Endodermal cell (in vitro differentiated cells): ENCODE results near the gene LYAR. TPM values are rescaled to one million over a fixed set of nuclear protein-coding genes. Genes with fewer than 3 reads are reported as not detected.

Source experiments
- DNase-seq: peaks from one replicate; pipeline ENCODE4 v3.0.0-alpha.2; 2017
- H3K27ac ChIP-seq: 2 replicates; pipeline ENCODE4 v1.5.1; 2013; ENCODE audit warnings: mild to moderate bottlenecking, low read depth, low read length, moderate library complexity
- H3K27me3 ChIP-seq: 2 replicates; pipeline ENCODE4 v1.6.1; 2013; ENCODE audit warnings: mild to moderate bottlenecking, low read length, moderate library complexity; ENCODE audit not compliant: insufficient read depth, control insufficient read depth, poor library complexity, severe bottlenecking
- H3K36me3 ChIP-seq: 2 replicates; pipeline ENCODE4 v1.7.0; 2013; ENCODE audit warnings: mild to moderate bottlenecking, low read length, moderate library complexity; ENCODE audit not compliant: control insufficient read depth, insufficient read depth
- H3K4me1 ChIP-seq: one replicate; pipeline ENCODE4 v1.7.0; 2013; ENCODE audit warnings: low read length; ENCODE audit not compliant: control insufficient read depth, insufficient read depth
- H3K4me3 ChIP-seq: 2 replicates; pipeline ENCODE4 v1.5.1; 2013; ENCODE audit warnings: mild to moderate bottlenecking, low read length, moderate library complexity
- H3K9ac ChIP-seq: 2 replicates; pipeline ENCODE4 v1.6.1; 2013; ENCODE audit warnings: mild to moderate bottlenecking, low read length, moderate library complexity; ENCODE audit not compliant: poor library complexity, severe bottlenecking; ENCODE audit errors: extremely low read depth
- H3K9me3 ChIP-seq: 2 replicates; pipeline ENCODE4 v1.6.1; 2013; ENCODE audit warnings: mild to moderate bottlenecking, low read length, moderate library complexity; ENCODE audit not compliant: control insufficient read depth
- H3K27ac Mint-ChIP-seq: 2 replicates; pipeline ENCODE4 v1.8.0; 2020; ENCODE audit warnings: mixed read lengths
- H3K27me3 Mint-ChIP-seq: 2 replicates; pipeline ENCODE4 v1.8.0; 2021; ENCODE audit warnings: mild to moderate bottlenecking, mixed read lengths; ENCODE audit not compliant: insufficient read depth
- H3K36me3 Mint-ChIP-seq: 2 replicates; pipeline ENCODE4 v1.8.0; 2020; ENCODE audit warnings: low read depth, mixed read lengths
- H3K4me1 Mint-ChIP-seq: 2 replicates; pipeline ENCODE4 v1.8.0; 2020; ENCODE audit warnings: mixed read lengths
- H3K4me3 Mint-ChIP-seq: 2 replicates; pipeline ENCODE4 v1.8.0; 2020; ENCODE audit warnings: mild to moderate bottlenecking, moderate library complexity, mixed read lengths
- H3K9me3 Mint-ChIP-seq: 2 replicates; pipeline ENCODE4 v1.8.0; 2020; ENCODE audit warnings: mild to moderate bottlenecking, mixed read lengths
- CTCF ChIP-seq: fragments of 200-600 bp; sonication (generic); conservative IDR thresholded peaks from 2 replicates; pipeline ENCODE4 v1.5.0; 2021; ENCODE audit warnings: antibody characterized with exemption, mild to moderate bottlenecking
- WGBS, 2 experiments: methylation state at CpG; one replicate each; pipeline versions ENCODE4 v1.1.5 to v1.1.7; 2013; ENCODE audit warnings: missing lambda C conversion rate in 2 of 2, mixed read lengths in 1 of 2; ENCODE audit not compliant: insufficient coverage in 1 of 2, insufficient read length in 1 of 2; 5-methylcytosine and 5-hydroxymethylcytosine counted together
- total RNA-seq, 2 donors: library from RNA; stranded (reverse); fragmentation: NEBNext Ultra II Directional in 1 of 2; extraction: Animal tissue kit (Norgen Biotek cat#: 25700) in 1 of 2; gene quantifications; 2 replicates in 1 of 2; 3 replicates in 1 of 2; pipeline ENCODE4 v1.2.1, GENCODE V29; 2021

LYAR gene
- total RNA-seq, 2 donors from 2014 or later = 23.7 to 26.3 TPM

- Mint-ChIP-seq H3K9me3 (no peaks in the 10 kb centered on the region), H3K36me3 (peaks cover 29% of the 10 kb centered on the region), H3K4me3 (no peak overlapping the region), H3K27ac (no peak overlapping the region), H3K27me3 (no peaks in the 10 kb centered on the region), H3K4me1 (peaks cover 13% of the 10 kb centered on the region)
- no peaks in the 10 kb centered on the region for H3K9me3 ChIP-seq
- no peak overlapping the region for H3K9ac ChIP-seq
- H3K36me3 ChIP-seq = peaks cover 14% of the 10 kb centered on the region
- no peaks in the 10 kb centered on the region for H3K27me3 ChIP-seq
- peak; percentile 35 for DNase-seq
- 90 to 91% methylated on average over 16 to 18 of the region's 18 CpGs for WGBS, 2 experiments
- no peak overlapping the region for H3K4me3 ChIP-seq
- H3K4me1 ChIP-seq = peaks cover 7% of the 10 kb centered on the region
- no peak overlapping the region for H3K27ac ChIP-seq
- no peak for TF ChIP-seq CTCF
These were observed 32.2 kb upstream of the LYAR start for GRCh38 chr4:4321951-4322688.

GRCh38 chr4:4320951-4321714, 31.2 kb upstream of the LYAR start:
- H3K36me3 ChIP-seq = peaks cover 22% of the 10 kb centered on the region
- H3K27ac ChIP-seq = no peak overlapping the region
- Mint-ChIP-seq H3K27me3 (no peaks in the 10 kb centered on the region), H3K4me3 (no peak overlapping the region), H3K4me1 (peaks cover 13% of the 10 kb centered on the region), H3K27ac (no peak overlapping the region), H3K36me3 (peaks cover 36% of the 10 kb centered on the region), H3K9me3 (no peaks in the 10 kb centered on the region)
- no peak overlapping the region for H3K9ac ChIP-seq
- H3K4me3 ChIP-seq = no peak overlapping the region
- no peaks in the 10 kb centered on the region for H3K9me3 ChIP-seq
- DNase-seq = peak; percentile 36
- 96 to 97% methylated on average over 16 to 26 of the region's 26 CpGs for WGBS, 2 experiments
- H3K4me1 ChIP-seq = peaks cover 7% of the 10 kb centered on the region
- no peak for TF ChIP-seq CTCF
- H3K27me3 ChIP-seq = no peaks in the 10 kb centered on the region

GRCh38 chr4:4320528-4320927, 30.6 kb upstream of the LYAR start:
- TF ChIP-seq CTCF = no peak
- Histone ChIP-seq H3K27me3 (no peaks in the 10 kb centered on the region), H3K27ac (no peak overlapping the region), H3K4me3 (no peak overlapping the region), H3K9ac (no peak overlapping the region), H3K36me3 (peaks cover 28% of the 10 kb centered on the region), H3K9me3 (no peaks in the 10 kb centered on the region), H3K4me1 (peaks cover 7% of the 10 kb centered on the region)
- DNase-seq = no peak
- Mint-ChIP-seq H3K36me3 (peaks cover 38% of the 10 kb centered on the region), H3K9me3 (no peaks in the 10 kb centered on the region), H3K27me3 (no peaks in the 10 kb centered on the region), H3K4me3 (no peak overlapping the region), H3K4me1 (peaks cover 13% of the 10 kb centered on the region), H3K27ac (no peak overlapping the region)
- WGBS, 2 experiments = 95 to 96% methylated on average over 15 of the region's 15 CpGs
